Natural killer cell (primary cell): ENCODE data around the gene WBP1. TPM values are rescaled to one million over a fixed set of nuclear protein-coding genes. Genes with fewer than 3 reads are reported as not detected.

Experiments used
- ATAC-seq, 3 donors: fragments of 150-1000 bp in 2 of 3; fragments of 200-7000 bp in 1 of 3; cut with Tn5 transposase; 1 replicate in 1 of 3; 2 replicates in 2 of 3; pipeline ENCODE4 v1.10.0; 2021; ENCODE audit warnings: mild to moderate bottlenecking in 2 of 3, moderate library complexity in 2 of 3
- DNase-seq, 2 donors: peaks; one replicate each; pipeline versions ENCODE4 v3.0.0 to v3.0.0-alpha.2; 2013 to 2021; ENCODE audit warnings: mixed read lengths in 1 of 2
- H3K27ac ChIP-seq: one replicate; pipeline ENCODE4 v1.5.1; 2013; ENCODE audit warnings: mild to moderate bottlenecking, low read length
- H3K27me3 ChIP-seq: one replicate; pipeline ENCODE4 v1.6.1; 2013; ENCODE audit warnings: low read length; ENCODE audit not compliant: control insufficient read depth, insufficient read depth
- H3K36me3 ChIP-seq: one replicate; pipeline ENCODE4 v1.6.1; 2013; ENCODE audit warnings: low read length; ENCODE audit not compliant: control insufficient read depth, insufficient read depth
- H3K4me1 ChIP-seq: one replicate; pipeline ENCODE4 v1.6.1; 2013; ENCODE audit warnings: low read length; ENCODE audit not compliant: control insufficient read depth, insufficient read depth
- H3K4me3 ChIP-seq: one replicate; pipeline ENCODE4 v1.5.1; 2013; ENCODE audit warnings: low read length
- H3K9me3 ChIP-seq: one replicate; pipeline ENCODE4 v1.6.1; 2013; ENCODE audit warnings: low read length; ENCODE audit not compliant: control insufficient read depth, insufficient read depth
- H3K27ac Mint-ChIP-seq, 2 donors: one replicate each; pipeline ENCODE4 v1.8.0; 2022; ENCODE audit warnings: mild to moderate bottlenecking in 2 of 2, mixed read lengths in 2 of 2, moderate library complexity in 1 of 2
- H3K27me3 Mint-ChIP-seq, 2 donors: one replicate each; pipeline ENCODE4 v1.8.0; 2022; ENCODE audit warnings: low read depth in 2 of 2, mixed read lengths in 2 of 2
- H3K36me3 Mint-ChIP-seq: one replicate; pipeline ENCODE4 v1.8.0; 2022; ENCODE audit warnings: mixed read lengths
- H3K4me1 Mint-ChIP-seq, 2 donors: one replicate each; pipeline ENCODE4 v1.8.0; 2022; ENCODE audit warnings: mixed read lengths in 2 of 2
- H3K4me3 Mint-ChIP-seq: one replicate; pipeline ENCODE4 v1.8.0; 2022; ENCODE audit warnings: mild to moderate bottlenecking, moderate library complexity, mixed read lengths
- H3K9me3 Mint-ChIP-seq, 2 donors: one replicate each; pipeline ENCODE4 v1.8.0; 2022; ENCODE audit warnings: mixed read lengths in 2 of 2
- WGBS: methylation state at CpG from one replicate; pipeline ENCODE4 v1.1.7; 2013; ENCODE audit warnings: missing lambda C conversion rate; ENCODE audit not compliant: insufficient coverage; 5-methylcytosine and 5-hydroxymethylcytosine counted together
- intact Hi-C: fragments of 100-400 bp; cut with micrococcal nuclease; formaldehyde crosslinking; loops from one replicate; pipeline ENCODE4 v1.14.2; 2022
- total RNA-seq, 4 donors: library from RNA; stranded (reverse); fragments of 120-200 nt in 1 of 4; gene quantifications; one replicate each; pipeline versions ENCODE4 v1.2.3 to v1.2.4, GENCODE V29; 2013 to 2022
- TF ChIP-seq, protein P1 (sequence below): fragments of 200-600 bp; IDR thresholded peaks from one replicate; pipeline ENCODE4 v1.8.0; 2022; ENCODE audit warnings: antibody characterized with exemption

Gene WBP1
- total RNA-seq, 3 donors from 2014 or later (not counting 1 experiment from before 2014, with no cell fraction given): 65.1 to 68.3 (median 65.4) TPM

DNA sequence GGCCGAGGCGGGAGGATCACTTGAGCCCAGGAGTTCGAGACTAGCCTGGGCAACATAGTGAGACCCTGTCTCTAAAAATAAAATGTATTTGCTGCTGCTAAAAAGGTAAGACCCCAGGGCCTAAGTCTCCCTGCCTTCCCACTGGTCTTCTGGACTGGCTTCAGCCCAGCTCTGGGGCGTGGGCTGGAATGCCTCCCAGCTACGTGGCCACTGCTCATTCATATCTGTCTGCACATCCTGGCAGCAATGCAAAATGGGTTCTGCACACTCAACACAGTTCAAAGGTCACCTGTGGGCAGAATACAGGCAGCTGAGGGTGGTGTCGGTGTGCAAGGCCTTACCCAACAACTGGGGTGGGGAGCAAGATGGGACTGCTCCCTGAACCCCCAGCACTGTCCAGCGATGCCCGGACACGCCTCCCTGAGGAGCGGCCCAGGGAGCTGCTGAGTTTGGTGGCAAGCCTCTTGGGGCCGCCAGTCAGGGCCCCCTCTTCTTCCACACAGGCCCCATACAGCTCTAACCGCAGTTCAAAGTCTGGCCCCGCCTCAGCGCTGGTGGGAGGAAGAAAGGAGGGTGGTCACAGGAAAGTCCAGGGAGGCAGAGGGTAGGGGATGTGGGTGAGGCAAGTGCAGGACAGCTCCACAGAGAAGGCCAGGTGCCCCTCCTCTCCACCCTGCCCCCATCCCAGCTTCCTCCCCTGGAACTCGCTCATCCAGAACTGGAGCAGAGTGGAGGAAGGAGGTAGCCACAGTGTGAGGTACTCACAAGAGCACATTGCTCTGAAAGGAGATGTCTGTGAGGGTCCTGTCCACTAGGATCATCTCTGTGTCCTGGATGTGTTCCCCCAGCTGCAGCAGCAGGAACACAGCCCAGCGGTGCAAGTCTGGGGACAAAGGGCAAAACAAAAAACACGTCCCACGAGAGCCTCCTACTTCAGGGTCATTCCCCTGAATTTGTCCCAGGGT lies 28.5 kb upstream of the WBP1 start:
- Mint-ChIP-seq H3K27me3 (no peaks in the 10 kb centered on the region), H3K36me3 (no peaks in the 10 kb centered on the region), H3K4me1 (no peaks in the 10 kb centered on the region), H3K4me3 (no peak overlapping the region), H3K27ac (no peak overlapping the region), H3K9me3 (no peaks in the 10 kb centered on the region)
- intact Hi-C loops: no loop called here
- Histone ChIP-seq H3K4me3 (no peak overlapping the region), H3K9me3 (no peaks in the 10 kb centered on the region), H3K36me3 (peaks cover 11% of the 10 kb centered on the region), H3K27ac (no peak overlapping the region), H3K27me3 (no peaks in the 10 kb centered on the region), H3K4me1 (no peaks in the 10 kb centered on the region)
- DNase-seq (no peak), ATAC-seq (no peak)
- WGBS: 94% methylated on average over 17 of the region's 18 CpGs
- TF ChIP-seq, protein P1, sequence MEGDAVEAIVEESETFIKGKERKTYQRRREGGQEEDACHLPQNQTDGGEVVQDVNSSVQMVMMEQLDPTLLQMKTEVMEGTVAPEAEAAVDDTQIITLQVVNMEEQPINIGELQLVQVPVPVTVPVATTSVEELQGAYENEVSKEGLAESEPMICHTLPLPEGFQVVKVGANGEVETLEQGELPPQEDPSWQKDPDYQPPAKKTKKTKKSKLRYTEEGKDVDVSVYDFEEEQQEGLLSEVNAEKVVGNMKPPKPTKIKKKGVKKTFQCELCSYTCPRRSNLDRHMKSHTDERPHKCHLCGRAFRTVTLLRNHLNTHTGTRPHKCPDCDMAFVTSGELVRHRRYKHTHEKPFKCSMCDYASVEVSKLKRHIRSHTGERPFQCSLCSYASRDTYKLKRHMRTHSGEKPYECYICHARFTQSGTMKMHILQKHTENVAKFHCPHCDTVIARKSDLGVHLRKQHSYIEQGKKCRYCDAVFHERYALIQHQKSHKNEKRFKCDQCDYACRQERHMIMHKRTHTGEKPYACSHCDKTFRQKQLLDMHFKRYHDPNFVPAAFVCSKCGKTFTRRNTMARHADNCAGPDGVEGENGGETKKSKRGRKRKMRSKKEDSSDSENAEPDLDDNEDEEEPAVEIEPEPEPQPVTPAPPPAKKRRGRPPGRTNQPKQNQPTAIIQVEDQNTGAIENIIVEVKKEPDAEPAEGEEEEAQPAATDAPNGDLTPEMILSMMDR: no peak

DNA sequence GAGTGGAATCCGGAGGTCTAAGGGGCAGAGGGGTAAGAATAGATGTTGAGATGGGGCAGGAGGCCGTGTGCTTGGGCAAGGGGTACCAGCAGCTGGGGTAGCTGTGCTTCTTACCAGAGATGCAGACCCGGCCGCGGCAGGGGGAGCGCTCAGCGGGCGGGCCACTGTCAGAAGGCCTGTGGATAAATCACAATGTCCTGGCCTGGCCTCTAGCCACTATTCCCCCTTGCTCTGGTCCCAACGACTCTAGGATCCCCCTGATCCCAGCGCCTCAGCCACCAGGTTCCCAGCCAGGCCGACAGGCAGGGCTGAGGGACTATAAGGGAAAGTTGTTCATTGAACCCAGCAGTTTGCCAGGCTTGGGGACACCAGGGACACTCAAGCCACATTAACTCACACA lies 27.7 kb upstream of the WBP1 start:
- Mint-ChIP-seq H3K27ac (no peak overlapping the region), H3K36me3 (no peaks in the 10 kb centered on the region), H3K4me1 (no peaks in the 10 kb centered on the region), H3K27me3 (no peaks in the 10 kb centered on the region), H3K9me3 (no peaks in the 10 kb centered on the region), H3K4me3 (no peak overlapping the region)
- intact Hi-C loops: no loop called here
- no peak for DNase-seq
- no peaks in the 10 kb centered on the region for H3K9me3 ChIP-seq
- no peak for ATAC-seq
- no peak overlapping the region for H3K27ac ChIP-seq
- H3K36me3 ChIP-seq: peaks cover 10% of the 10 kb centered on the region
- no peaks in the 10 kb centered on the region for H3K27me3 ChIP-seq
- WGBS: 92% methylated on average over 11 of the region's 11 CpGs
- no peak overlapping the region for H3K4me3 ChIP-seq
- H3K4me1 ChIP-seq: no peaks in the 10 kb centered on the region
- TF ChIP-seq, protein P1: no peak

DNA sequence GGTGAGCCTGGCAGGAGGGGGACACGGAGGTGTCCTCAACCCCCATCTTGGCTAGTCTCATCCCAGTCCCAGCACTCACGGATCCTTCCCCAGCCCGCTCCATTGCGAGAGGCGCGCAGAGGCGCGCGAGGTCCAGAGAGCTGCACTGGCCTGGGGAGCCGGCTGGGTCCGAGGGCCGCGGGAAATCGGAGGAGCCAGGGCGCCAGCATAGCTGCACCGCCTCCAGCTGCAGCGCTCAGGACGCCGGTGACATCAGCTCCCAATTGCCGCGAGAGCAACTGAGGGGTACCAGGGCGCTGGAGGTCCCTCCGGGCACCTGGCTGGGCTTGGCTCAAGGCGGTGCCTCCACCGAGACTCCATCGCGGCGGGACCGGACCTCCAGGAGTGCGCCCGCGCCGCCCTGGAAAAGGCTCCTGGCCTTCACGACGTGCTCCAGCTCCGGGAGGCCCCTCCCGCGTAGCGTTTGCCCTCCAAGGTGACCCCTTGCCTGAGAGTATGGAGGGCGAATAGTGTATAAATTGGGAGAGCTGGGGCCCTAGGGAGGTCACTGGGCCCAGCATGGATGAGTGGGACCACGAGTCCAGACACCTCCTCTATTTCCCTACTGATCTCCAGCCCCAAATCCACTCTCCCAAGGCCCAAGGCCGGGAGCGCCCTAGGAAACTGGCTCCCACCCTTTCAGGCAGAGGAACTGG lies 22.0 kb upstream of the WBP1 start:
- DNase-seq: no peak
- Histone ChIP-seq H3K27me3 (peaks cover 9% of the 10 kb centered on the region), H3K9me3 (no peaks in the 10 kb centered on the region), H3K4me3 (no peak overlapping the region), H3K27ac (no peak overlapping the region), H3K36me3 (no peaks in the 10 kb centered on the region), H3K4me1 (peaks cover 21% of the 10 kb centered on the region)
- intact Hi-C loops: no loop called here
- Mint-ChIP-seq H3K4me3 (no peak overlapping the region), H3K4me1 (peaks cover 22 to 32% of the 10 kb centered on the region in 2 donors), H3K36me3 (no peaks in the 10 kb centered on the region), H3K9me3 (no peaks in the 10 kb centered on the region), H3K27ac (no peak overlapping the region), H3K27me3 (peaks cover 0 to 5% of the 10 kb centered on the region in 2 donors)
- 93% methylated on average over 43 of the region's 43 CpGs for WGBS
- TF ChIP-seq, protein P1: no peak
- no peak for ATAC-seq
